Subcutaneous adipose tissue (tissue), 4 donors: ENCODE measurements around the gene RPLP2. TPM values are rescaled to one million over a fixed set of nuclear protein-coding genes. Genes with fewer than 3 reads are reported as not detected.

Experiments
- CTCF ChIP-seq: fragments of 450-650 bp; IDR thresholded peaks from one replicate; pipeline ENCODE4 v1.5.1; 2016; ENCODE audit warnings: low read depth, mild to moderate bottlenecking, control low read depth, antibody characterized with exemption, moderate library complexity
- total RNA-seq, 4 donors: library from RNA; depleted of rRNA; stranded (reverse); fragments of >200 nt; gene quantifications; one replicate each; pipeline ENCODE4 v1.1.0, GENCODE V29; 2016

Gene RPLP2
- total RNA-seq, 4 donors from 2014 or later = 917 to 1,671 (median 1,426) TPM

DNA sequence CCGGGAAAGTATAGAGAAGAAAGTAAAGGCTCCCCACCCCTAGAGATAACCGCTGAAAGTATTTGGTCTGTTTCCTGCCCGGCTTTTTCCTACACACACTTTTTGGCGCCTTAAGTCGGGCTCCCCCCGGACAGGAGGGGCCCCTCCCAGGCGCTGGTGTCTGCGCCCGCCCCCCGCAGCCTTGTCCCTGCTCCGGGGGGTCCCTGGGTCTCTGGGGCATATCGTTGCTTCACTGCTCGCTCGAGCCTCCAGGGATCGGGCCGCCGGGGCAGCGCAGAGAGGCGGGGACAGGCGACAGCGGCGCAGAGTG is 17.0 kb downstream of the RPLP2 start:
- TF ChIP-seq CTCF = no peak

GRCh38 chr11:827146-827896 is 17.6 kb downstream of the RPLP2 start:
- TF ChIP-seq CTCF = no peak

DNA sequence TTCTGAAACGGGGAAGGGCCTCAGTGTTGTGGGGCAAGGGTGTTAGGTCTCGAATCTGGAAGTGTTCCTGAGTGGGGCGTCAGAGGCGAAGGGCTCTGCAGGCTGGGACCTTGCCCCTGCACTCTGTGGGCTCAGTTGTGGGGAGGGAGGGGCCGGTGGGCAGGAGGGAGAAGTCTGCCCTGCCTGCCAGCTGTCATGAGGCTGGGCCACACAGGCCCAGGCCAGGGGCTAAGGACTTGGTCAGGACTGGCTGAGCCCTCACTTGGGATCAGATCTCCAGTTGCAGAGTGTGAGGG is 18.1 kb downstream of the RPLP2 start, which contains the start of gene CRACR2B:
Gene CRACR2B, plus strand, starts transcription at position 23 of the 296 bp plus-strand sequence. CDS start 689 bp downstream, outside the sequence.
- no peak for TF ChIP-seq CTCF

DNA sequence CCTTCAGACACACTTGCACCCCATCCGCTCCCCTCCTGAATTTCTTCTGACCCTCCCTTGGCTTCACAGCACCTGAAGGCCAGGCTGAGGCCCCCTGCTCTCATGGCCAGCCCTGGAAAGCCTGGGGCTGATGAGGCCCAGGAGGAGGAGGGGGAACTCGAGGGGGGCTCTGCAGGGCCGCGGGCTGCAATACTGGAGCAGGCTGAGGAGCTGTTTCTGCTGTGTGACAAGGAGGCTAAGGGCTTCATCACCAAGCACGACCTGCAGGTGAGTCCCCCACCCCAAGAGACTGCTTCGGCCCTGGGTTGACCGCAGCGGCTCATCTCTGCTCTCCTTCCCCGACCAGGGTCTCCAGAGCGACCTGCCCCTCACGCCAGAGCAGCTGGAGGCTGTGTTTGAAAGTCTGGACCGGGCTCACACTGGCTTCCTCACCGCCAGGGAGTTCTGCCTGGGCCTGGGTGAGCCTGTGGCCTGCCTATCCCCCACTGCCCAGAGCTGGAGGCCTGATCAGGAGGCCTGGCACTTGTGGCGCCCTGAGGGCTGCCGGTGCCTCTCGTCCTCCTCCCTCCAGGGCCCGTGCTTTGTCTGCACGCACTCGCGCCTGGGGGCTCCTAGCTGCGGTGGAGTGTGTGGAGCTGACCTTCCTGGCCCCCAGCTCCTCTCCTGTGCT is 18.9 kb downstream of the RPLP2 start:
- no peak for TF ChIP-seq CTCF

DNA sequence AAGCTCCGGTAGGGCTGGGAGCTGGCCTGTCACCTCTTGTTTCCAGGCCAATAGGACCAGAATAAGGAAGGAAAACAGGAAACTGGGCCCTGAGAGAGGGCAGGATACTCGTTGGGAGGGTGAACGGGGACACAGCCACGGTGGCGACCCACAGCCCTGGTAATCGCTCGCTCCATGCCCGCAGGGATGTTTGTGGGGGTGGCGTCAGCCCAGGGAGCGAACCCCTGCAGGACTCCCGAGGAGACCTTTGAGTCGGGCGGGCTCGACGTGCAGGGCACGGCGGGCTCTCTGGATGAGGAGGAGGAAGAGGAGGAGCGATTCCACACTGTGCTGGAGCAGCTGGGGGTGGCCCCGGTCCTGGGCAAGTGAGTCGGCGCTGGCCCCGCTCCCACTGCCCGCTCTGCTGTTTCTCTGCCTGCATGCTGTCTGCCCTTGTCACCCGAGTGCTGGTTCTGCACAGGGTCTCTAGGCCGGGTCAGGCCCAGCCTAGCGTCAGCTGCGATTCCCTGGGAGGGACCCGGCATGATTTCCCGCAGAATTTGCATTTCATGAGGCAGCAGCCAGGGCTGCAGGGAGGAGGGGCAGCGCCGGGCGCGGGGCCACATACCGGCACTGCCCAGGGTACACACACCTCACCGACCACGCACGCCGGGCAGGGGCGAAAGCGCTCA is 19.5 kb downstream of the RPLP2 start:
- TF ChIP-seq CTCF = no peak

GRCh38 chr11:829847-830294 is 20.1 kb downstream of the RPLP2 start:
- TF ChIP-seq CTCF = no peak
